IMR-90 (cell line): ENCODE results near the gene CDV3.
"Not testable (repeated sequence)": the region's sequence is repeated elsewhere in the genome, so short reads cannot be mapped to it uniquely, and the experiment has no call there.

ENCODE experiments used
- CEBPB ChIP-seq: IDR thresholded peaks from 2 replicates; pipeline ENCODE4 v1.6.1; 2012; ENCODE audit warnings: low read depth, low read length, improper control_type of control experiment
- CTCF ChIP-seq: conservative IDR thresholded peaks from 2 replicates; pipeline ENCODE4 v1.5.1; 2012; ENCODE audit warnings: mild to moderate bottlenecking, low read depth, low read length, improper control_type of control experiment
- POLR2A ChIP-seq: IDR thresholded peaks from 2 replicates; pipeline ENCODE4 v1.6.1; 2012; ENCODE audit warnings: mild to moderate bottlenecking, low read depth, low read length
- RAD21 ChIP-seq: IDR thresholded peaks from 2 replicates; pipeline ENCODE4 v1.6.1; 2012; ENCODE audit warnings: low read length, improper control_type of control experiment
- USF2 ChIP-seq: fragments of 150-350 bp; IDR thresholded peaks from 2 replicates; pipeline ENCODE4 v1.6.1; 2017; ENCODE audit warnings: mild to moderate bottlenecking, antibody characterized with exemption, low read length, low read depth

- TF ChIP-seq CTCF, USF2, RAD21, CEBPB, POLR2A: not testable (repeated sequence)
Observed at GRCh38 chr3:133551589-133551988, 21.9 kb upstream of the CDV3 start.
